GM12878 (cell line): ENCODE data around the gene NUDT1. TPM values are rescaled to one million over a fixed set of nuclear protein-coding genes. Genes with fewer than 3 reads are reported as not detected.

Experiments used
- BCL11A ChIP-seq: IDR thresholded peaks from 2 replicates; pipeline ENCODE4 v1.6.1; 2011; ENCODE audit warnings: low read depth, low read length
- E2F8 ChIP-seq: fragments of 450-650 bp; IDR thresholded peaks from 2 replicates; pipeline ENCODE4 v1.6.1; 2018; ENCODE audit warnings: mild to moderate bottlenecking, low read depth, moderate library complexity; ENCODE audit not compliant: partially characterized antibody
- EGR1 ChIP-seq, 2 experiments: IDR thresholded peaks; 1 replicate in 1 of 2; 2 replicates in 1 of 2; pipeline ENCODE4 v1.6.1; 2011 to 2012; ENCODE audit warnings: low read depth in 2 of 2, low read length in 2 of 2, borderline replicate concordance in 1 of 2, mild to moderate bottlenecking in 1 of 2, moderate library complexity in 1 of 2
- ELK1 ChIP-seq: IDR thresholded peaks from 2 replicates; pipeline ENCODE4 v1.6.1; 2012; ENCODE audit warnings: low read depth, low read length, improper control_type of control experiment
- GATAD2B ChIP-seq: fragments of 450-650 bp; conservative IDR thresholded peaks from 2 replicates; pipeline ENCODE4 v1.6.1; 2017; ENCODE audit warnings: low read depth, mild to moderate bottlenecking, moderate library complexity
- HSF1 ChIP-seq: fragments of 150-350 bp; IDR thresholded peaks from 2 replicates; pipeline ENCODE4 v1.6.1; 2014; ENCODE audit warnings: mild to moderate bottlenecking, low read depth, low read length
- KAT2A ChIP-seq: conservative IDR thresholded peaks from 2 replicates; pipeline ENCODE4 v1.6.1; 2011; ENCODE audit warnings: low read depth, low read length; ENCODE audit not compliant: control insufficient read depth
- LARP7 ChIP-seq: fragments of 450-650 bp; IDR thresholded peaks from 2 replicates; pipeline ENCODE4 v1.6.1; 2017; ENCODE audit warnings: mild to moderate bottlenecking
- MLLT1 ChIP-seq: fragments of 450-650 bp; IDR thresholded peaks from 2 replicates; pipeline ENCODE4 v1.6.1; 2016; ENCODE audit warnings: mild to moderate bottlenecking
- MTA3 ChIP-seq: IDR thresholded peaks from 2 replicates; pipeline ENCODE4 v1.6.1; 2012; ENCODE audit warnings: low read length, inconsistent platforms, borderline replicate concordance
- NFYA ChIP-seq: IDR thresholded peaks from 2 replicates; pipeline ENCODE4 v1.6.1; 2011; ENCODE audit warnings: low read depth, mild to moderate bottlenecking, low read length, improper control_type of control experiment, borderline replicate concordance
- NRF1 ChIP-seq: conservative IDR thresholded peaks from 2 replicates; pipeline ENCODE4 v1.6.1; 2011; ENCODE audit warnings: mild to moderate bottlenecking, low read depth, low read length, improper control_type of control experiment
- RAD21 ChIP-seq: IDR thresholded peaks from 2 replicates; pipeline ENCODE4 v1.6.1; 2011; ENCODE audit warnings: mild to moderate bottlenecking, low read depth, low read length, moderate library complexity; ENCODE audit not compliant: insufficient read depth
- RB1 ChIP-seq: fragments of 450-650 bp; formaldehyde crosslinking; IDR thresholded peaks from 2 replicates; pipeline ENCODE4 v1.6.1; 2017; ENCODE audit warnings: mild to moderate bottlenecking, borderline replicate concordance
- RUNX3 ChIP-seq: IDR thresholded peaks from 2 replicates; pipeline ENCODE4 v1.6.1; 2012; ENCODE audit warnings: low read length, inconsistent platforms
- SMAD1 ChIP-seq: fragments of 450-650 bp; IDR thresholded peaks from 2 replicates; pipeline ENCODE4 v1.6.1; 2018; ENCODE audit warnings: mild to moderate bottlenecking, low read depth; ENCODE audit not compliant: partially characterized antibody
- SMARCA5 ChIP-seq: fragments of 450-650 bp; IDR thresholded peaks from 2 replicates; pipeline ENCODE4 v1.6.1; 2017; ENCODE audit warnings: mild to moderate bottlenecking
- SP1 ChIP-seq: IDR thresholded peaks from one replicate; pipeline ENCODE4 v1.6.1; 2011; ENCODE audit warnings: low read depth, low read length
- TCF3 ChIP-seq: IDR thresholded peaks from 2 replicates; pipeline ENCODE4 v1.6.1; 2012; ENCODE audit warnings: low read depth, mild to moderate bottlenecking, low read length, borderline replicate concordance; ENCODE audit not compliant: insufficient read depth
- USF2 ChIP-seq: IDR thresholded peaks from 2 replicates; pipeline ENCODE4 v1.6.1; 2011; ENCODE audit warnings: low read depth, low read length, improper control_type of control experiment, borderline replicate concordance
- ZNF217 ChIP-seq: fragments of 450-650 bp; IDR thresholded peaks from 2 replicates; pipeline ENCODE4 v1.6.1; 2017; ENCODE audit warnings: antibody characterized with exemption, mild to moderate bottlenecking
- polyA plus RNA-seq, 11 experiments: library from polyadenylated mRNA; depleted of rRNA in 4 of 11; unstranded in 6 of 11; stranded (reverse) in 5 of 11; fragments of >200 nt; fragmentation: Nextera tagmentation in 4 of 11; fragmentation: Illumina TruSeq in 1 of 11; extraction: Ambion mirVana in 4 of 11; extraction: Trizol in 1 of 11; gene quantifications; 1 replicate in 1 of 11; 2 replicates in 10 of 11; pipeline versions ENCODE4 v1.2.1 to v1.2.3, GENCODE V29; 2011 to 2016; ENCODE audit warnings: inconsistent platforms in 2 of 11, missing spikeins in 2 of 11, low read depth in 1 of 11
- total RNA-seq, 4 experiments: library from RNA; depleted of rRNA in 3 of 4; stranded (reverse); fragments of >200 nt in 3 of 4; fragmentation: Illumina TruSeq in 1 of 4; extraction: Trizol in 1 of 4; gene quantifications; 2 replicates each; pipeline versions ENCODE4 v1.2.1 to v1.2.3, GENCODE V29; 2013 to 2021

Gene NUDT1
- total and polyA plus RNA-seq, 10 of the 15 experiments (the other 5 are each of a cell fraction or from before 2014, with no cell fraction given), result 7.7 to 122 (median 59.2) TPM

GRCh38 chr7:2241580-2242540 lies at the start of gene NUDT1, which contains the start of gene MRM2 (continued):
- TF ChIP-seq USF2, result no peak
- TF ChIP-seq SMARCA5, result peak; percentile 73; the same call in 1 of the 2 replicates
- TF ChIP-seq RAD21, result no peak
- peak; percentile 93; the same call in 1 of the 2 replicates for TF ChIP-seq RB1
- peak; percentile 96 for TF ChIP-seq LARP7
- TF ChIP-seq NFYA, result no peak
- peak; percentile 44 for TF ChIP-seq SMAD1
- no peak for TF ChIP-seq BCL11A
- TF ChIP-seq RUNX3, result peak; percentile 18; the same call in 1 of the 2 replicates
- TF ChIP-seq MLLT1, result peak; percentile 57; the same call in 1 of the 2 replicates
- TF ChIP-seq SP1, result peak; percentile 66
- no peak for TF ChIP-seq ZNF217
- TF ChIP-seq MTA3, result no peak
- TF ChIP-seq TCF3, result 0 out of 2 replicates have a peak, but pooled peaks have one; percentile 55
- no peak for TF ChIP-seq HSF1
- TF ChIP-seq ELK1, result peak; percentile 93
- peak; percentile 71; the same call in 1 of the 2 replicates for TF ChIP-seq GATAD2B
- TF ChIP-seq NRF1, result 0 out of 2 replicates have a peak, but pooled peaks have one; percentile 5
- TF ChIP-seq KAT2A, result no peak
- TF ChIP-seq EGR1 (IDR thresholded peaks at IDR 0.05; ENCODE audit: borderline replicate concordance in 1 of 2, low read depth in 2 of 2, low read length in 2 of 2), result peak in 1 of 2 experiments; percentile 35; a peak in 1 of 3 replicates
- peak; percentile 86 for TF ChIP-seq E2F8
